GM13976 (cell line): ENCODE data around the gene ARMC12.

ENCODE experiments used
- DNase-seq: peaks from one replicate; pipeline ENCODE4 v3.0.0; 2012; ENCODE audit warnings: low spot score
- in situ Hi-C: fragments of 300-500 bp; cut with MboI; formaldehyde crosslinking; loops from one replicate; pipeline ENCODE4 v1.12.0; 2022; ENCODE audit warnings: low sequenced_read_pairs, mixed read lengths, inconsistent platforms; ENCODE audit not compliant: unreplicated experiment
- TF ChIP-seq, protein P1 (sequence below): IDR thresholded peaks from 2 replicates; pipeline ENCODE4 v1.5.1; 2012; ENCODE audit warnings: borderline replicate concordance, mild to moderate bottlenecking; ENCODE audit not compliant: insufficient read depth; ENCODE audit errors: extremely low read depth, missing control alignments, control extremely low read depth

ARMC12 gene

DNA sequence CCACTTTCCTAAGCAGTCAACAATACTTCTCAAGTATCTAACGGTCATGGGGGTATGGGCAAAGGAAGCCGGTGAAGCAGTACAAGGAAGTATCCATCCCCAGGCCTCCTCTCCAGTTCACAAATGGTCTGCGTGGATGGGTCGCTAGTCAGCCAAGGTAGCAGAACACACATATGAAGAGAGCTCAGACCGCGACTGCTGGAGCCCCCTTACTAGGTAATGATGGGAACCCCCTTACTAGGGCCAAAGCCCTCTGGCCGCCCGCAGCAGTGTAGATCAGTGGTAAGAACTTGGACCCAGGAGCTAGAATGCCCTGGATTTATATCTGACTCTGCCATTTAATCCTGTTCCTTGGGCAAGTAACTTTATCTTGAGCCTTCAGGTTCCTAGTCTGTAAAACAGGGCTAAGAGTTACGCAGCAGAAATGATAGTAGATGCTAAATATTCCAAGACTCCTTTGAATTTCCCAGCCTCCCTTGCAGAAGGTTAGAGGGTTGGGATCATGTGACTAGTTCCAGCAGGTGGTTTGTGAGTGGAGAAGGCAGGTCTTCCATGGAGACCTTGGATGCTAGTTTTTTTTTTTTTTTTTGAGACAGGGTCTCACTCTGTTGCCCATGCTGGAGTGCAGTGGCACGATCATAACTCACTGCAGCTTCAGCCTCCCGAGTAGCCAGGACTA is 37.4 kb downstream of the ARMC12 start:
- DNase-seq: no peak
- in situ Hi-C loops: no loop called here
- TF ChIP-seq, protein P1, sequence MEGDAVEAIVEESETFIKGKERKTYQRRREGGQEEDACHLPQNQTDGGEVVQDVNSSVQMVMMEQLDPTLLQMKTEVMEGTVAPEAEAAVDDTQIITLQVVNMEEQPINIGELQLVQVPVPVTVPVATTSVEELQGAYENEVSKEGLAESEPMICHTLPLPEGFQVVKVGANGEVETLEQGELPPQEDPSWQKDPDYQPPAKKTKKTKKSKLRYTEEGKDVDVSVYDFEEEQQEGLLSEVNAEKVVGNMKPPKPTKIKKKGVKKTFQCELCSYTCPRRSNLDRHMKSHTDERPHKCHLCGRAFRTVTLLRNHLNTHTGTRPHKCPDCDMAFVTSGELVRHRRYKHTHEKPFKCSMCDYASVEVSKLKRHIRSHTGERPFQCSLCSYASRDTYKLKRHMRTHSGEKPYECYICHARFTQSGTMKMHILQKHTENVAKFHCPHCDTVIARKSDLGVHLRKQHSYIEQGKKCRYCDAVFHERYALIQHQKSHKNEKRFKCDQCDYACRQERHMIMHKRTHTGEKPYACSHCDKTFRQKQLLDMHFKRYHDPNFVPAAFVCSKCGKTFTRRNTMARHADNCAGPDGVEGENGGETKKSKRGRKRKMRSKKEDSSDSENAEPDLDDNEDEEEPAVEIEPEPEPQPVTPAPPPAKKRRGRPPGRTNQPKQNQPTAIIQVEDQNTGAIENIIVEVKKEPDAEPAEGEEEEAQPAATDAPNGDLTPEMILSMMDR: no peak

DNA sequence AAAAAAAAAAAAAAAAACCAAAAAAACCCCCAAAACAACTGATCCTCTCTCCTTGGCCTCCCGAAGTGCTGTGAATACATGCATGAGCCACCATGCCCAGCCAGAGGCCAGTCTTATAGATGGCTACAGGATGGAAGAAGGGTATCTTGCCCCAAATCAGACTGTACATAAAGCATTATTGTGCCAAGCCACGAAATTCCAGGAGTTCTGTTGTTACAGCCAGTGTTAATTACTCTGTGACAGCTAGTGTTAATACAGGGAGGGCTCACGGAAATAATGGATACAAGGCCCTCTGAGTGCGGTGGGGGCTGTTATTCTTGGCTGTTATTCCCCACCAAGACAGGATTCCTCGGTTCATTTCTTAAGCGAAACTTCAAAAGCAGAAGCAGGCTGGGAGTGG is 38.2 kb downstream of the ARMC12 start:
- no peak for DNase-seq
- in situ Hi-C loops: no loop called here
- TF ChIP-seq, protein P1: no peak

DNA sequence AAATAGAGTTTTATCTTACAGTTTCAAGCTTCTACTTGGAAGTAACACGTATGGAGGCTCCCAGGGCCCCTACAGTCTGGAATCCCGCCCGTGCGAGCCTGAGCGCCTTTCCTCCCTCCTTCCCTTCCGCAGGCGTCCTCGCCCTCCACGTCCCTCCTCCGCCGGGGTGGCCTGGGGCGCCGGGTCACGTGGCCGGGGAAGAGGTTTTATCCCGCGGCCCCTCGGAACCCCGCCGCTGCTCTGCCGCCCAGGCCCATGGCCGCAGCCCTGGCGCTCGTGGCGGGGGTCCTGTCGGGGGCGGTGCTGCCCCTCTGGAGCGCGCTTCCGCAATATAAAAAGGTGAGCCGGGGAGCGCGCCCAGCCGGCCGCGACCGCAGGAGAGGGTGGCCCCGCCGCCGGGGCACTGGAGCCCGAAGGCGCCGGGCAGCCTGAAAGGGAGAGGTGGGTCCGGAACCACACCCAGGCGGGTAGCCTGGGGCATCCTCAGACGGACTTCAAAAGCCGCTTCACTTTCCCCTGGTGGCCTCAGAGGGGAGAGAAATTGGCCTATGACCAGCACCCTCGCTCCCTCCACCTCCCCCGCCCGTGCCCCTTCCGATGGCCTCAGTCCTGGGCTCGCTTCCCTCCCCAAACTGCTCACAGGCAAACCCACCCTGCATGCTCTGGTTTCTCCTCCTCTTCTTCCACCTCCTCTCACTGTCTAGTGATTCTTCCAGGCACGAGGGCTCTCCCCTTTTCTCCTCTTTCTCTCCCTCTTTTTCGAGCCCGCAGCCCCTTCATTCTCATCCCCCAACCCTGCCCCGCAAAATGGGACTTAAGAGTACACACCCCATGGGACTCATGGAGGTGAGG is 39.8 kb downstream of the ARMC12 start, which contains the start of gene CLPSL2:
TSS of gene CLPSL2 (plus strand) at position 235 of the 852 bp plus-strand sequence. CDS start at position 256, 21 bp downstream.
- DNase-seq: peak; percentile 55
- in situ Hi-C loops: no loop called here
- TF ChIP-seq, protein P1: no peak

DNA sequence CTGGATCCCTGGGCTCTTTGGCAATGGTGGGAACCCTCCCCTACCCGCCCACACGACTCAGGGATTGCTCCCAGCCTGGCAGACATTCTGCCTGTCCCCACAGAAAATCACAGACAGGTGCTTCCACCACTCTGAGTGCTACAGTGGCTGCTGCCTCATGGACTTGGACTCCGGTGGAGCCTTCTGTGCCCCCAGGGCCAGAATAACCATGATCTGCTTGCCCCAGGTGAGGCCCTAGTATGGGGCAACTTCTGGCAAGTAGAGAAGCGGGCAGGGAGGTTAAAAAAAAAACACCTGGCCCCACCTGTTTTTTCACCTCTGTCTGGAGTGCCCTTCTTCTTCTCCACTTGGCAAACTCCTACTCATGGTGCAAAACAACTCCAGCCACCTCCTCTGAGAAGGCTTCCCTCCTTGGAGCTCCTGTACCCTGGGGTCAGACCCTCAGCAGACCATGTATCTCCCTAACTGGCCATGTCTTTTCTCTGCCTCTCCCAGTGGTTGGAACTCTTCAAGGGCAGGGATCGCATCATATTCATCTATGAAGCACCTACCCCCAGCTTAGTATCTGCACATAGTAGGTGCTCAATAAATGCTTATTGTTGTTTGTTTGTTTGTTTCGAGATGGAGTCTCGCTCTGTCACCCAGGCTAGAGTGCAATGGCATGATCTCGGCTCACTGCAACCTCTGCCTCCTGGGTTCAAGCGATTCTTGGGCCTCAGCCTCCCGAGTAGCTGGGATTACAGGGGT is 40.7 kb downstream of the ARMC12 start:
- in situ Hi-C loops: no loop called here
- TF ChIP-seq, protein P1: no peak
- DNase-seq: peak; percentile 18

DNA sequence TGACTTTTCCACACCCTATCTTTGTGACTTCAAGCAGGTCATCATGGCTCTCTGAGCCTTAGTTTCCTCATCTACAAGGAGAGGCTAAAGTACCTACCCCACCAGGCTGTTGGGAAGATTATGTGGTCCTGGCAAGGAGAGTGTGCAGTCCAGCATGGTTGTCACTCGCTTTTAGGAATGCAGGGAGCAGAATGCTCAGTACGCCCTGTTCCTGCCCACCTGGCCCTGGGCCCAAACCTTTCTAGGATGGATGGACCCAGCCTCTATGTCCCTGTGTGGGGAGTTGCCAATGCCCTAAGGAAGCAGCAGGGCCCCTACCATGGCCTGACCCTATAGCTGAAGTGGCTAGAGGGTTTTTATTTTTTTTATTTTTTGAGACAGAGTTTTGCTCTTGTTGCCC is 41.6 kb downstream of the ARMC12 start:
- TF ChIP-seq, protein P1: no peak
- in situ Hi-C loops: no loop called here
- DNase-seq: peak; percentile 6

DNA sequence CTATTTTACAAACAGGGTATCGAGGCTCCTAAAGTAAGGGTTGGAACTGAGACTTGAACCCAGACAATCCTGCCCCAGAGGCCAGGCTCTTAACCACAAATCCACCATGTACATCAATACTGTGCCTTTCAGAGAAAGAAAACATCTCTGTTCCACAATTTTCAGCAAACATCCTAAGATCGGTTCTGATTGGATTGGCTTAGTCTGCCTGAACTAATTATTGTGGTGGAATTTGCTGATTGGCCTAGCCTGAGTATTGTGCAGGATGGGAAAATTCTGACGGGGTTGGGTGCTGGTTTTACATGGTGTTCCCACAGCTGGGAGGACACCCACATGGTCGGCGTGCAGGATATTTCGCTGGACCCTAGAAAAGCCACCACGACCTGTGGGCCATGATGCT is 43.9 kb downstream of the ARMC12 start, which contains the start of gene CLPSL1:
TSS of gene CLPSL1 (plus strand) at position 301 of the 400 bp plus-strand sequence. CDS start at position 393, 92 bp downstream.
- DNase-seq: peak; percentile 9
- TF ChIP-seq, protein P1: no peak
- in situ Hi-C loops: no loop called here
